PFSK-1 (cell line): ENCODE measurements around the gene PRSS57.

Experiments
- SIN3A ChIP-seq: IDR thresholded peaks from 2 replicates; pipeline ENCODE4 v1.6.1; 2012; ENCODE audit warnings: mild to moderate bottlenecking, low read length, moderate library complexity, borderline replicate concordance; ENCODE audit not compliant: insufficient read depth
- TF ChIP-seq, protein P1 (sequence below), 2 experiments: IDR thresholded peaks; 2 replicates each; pipeline versions ENCODE4 v1.6.1 to v1.8.0; 2011 to 2012; ENCODE audit warnings: low read depth in 2 of 2, low read length in 2 of 2, control low read depth in 1 of 2, inconsistent platforms in 1 of 2, mild to moderate bottlenecking in 1 of 2, moderate library complexity in 1 of 2; ENCODE audit not compliant: insufficient read depth in 1 of 2

DNA sequence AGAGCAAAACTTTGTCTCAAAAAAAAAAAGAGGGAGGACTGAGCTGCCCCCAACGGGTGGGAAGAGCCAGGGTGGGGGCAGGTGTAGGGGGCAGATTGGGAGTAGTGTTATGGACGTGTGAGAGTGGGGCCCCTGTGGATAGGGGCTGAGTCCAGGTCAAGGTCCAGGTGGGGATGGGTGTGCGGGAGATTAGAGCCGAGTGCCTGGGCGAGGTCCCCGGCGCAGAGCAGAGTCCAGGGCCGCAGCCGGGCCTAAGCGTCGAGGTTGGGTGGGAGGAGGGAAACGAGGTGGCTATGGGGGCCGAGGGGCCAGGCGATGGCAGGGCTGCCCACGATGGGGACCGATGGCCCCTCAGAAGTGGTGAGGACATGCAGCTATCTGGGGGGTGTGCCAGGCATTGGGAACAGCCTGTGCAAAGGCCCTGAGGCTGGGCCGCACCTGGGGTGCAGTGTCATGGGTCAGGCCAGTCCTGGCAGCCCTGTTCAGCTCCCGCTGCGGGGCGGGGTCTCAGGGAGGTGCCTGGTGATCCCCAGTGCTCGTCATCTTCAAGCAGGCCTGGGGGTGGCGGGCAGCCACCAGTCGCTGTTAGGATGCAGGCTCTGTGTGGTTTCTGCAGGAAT is 43.4 kb upstream of the PRSS57 start:
- no peak for TF ChIP-seq SIN3A
- TF ChIP-seq, protein P1, sequence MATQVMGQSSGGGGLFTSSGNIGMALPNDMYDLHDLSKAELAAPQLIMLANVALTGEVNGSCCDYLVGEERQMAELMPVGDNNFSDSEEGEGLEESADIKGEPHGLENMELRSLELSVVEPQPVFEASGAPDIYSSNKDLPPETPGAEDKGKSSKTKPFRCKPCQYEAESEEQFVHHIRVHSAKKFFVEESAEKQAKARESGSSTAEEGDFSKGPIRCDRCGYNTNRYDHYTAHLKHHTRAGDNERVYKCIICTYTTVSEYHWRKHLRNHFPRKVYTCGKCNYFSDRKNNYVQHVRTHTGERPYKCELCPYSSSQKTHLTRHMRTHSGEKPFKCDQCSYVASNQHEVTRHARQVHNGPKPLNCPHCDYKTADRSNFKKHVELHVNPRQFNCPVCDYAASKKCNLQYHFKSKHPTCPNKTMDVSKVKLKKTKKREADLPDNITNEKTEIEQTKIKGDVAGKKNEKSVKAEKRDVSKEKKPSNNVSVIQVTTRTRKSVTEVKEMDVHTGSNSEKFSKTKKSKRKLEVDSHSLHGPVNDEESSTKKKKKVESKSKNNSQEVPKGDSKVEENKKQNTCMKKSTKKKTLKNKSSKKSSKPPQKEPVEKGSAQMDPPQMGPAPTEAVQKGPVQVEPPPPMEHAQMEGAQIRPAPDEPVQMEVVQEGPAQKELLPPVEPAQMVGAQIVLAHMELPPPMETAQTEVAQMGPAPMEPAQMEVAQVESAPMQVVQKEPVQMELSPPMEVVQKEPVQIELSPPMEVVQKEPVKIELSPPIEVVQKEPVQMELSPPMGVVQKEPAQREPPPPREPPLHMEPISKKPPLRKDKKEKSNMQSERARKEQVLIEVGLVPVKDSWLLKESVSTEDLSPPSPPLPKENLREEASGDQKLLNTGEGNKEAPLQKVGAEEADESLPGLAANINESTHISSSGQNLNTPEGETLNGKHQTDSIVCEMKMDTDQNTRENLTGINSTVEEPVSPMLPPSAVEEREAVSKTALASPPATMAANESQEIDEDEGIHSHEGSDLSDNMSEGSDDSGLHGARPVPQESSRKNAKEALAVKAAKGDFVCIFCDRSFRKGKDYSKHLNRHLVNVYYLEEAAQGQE (IDR thresholded peaks at IDR 0.05; ENCODE audit: insufficient read depth in 1 of 2, low read depth in 2 of 2, low read length in 2 of 2): no peak
